Stomach (tissue), 9 donors: Measurements from ENCODE around the gene FBXO34. TPM values are rescaled to one million over a fixed set of nuclear protein-coding genes. Genes with fewer than 3 reads are reported as not detected.
A peak's percentile ranks its signal among the peaks of the same experiment; 100 is the strongest.

ENCODE experiments used
- DNase-seq, 2 donors: peaks; one replicate each; pipeline versions ENCODE4 v3.0.0 to v3.0.0-alpha.2; 2013 to 2019
- H3K27ac ChIP-seq, 5 donors: fragments of 200-600 bp in 4 of 5; sonication (generic) in 4 of 5; one replicate each; pipeline ENCODE4 v1.5.1; 2013 to 2019; ENCODE audit warnings: mild to moderate bottlenecking in 1 of 5, moderate library complexity in 1 of 5
- H3K27me3 ChIP-seq, 3 donors: fragments of 200-600 bp; sonication (generic); one replicate each; pipeline ENCODE4 v1.5.1; 2017 to 2019; ENCODE audit warnings: mixed run types in 1 of 3
- H3K36me3 ChIP-seq, 4 donors: fragments of 200-600 bp; sonication (generic); 1 replicate in 3 of 4; 2 replicates in 1 of 4; pipeline ENCODE4 v1.5.1; 2016 to 2019
- H3K4me1 ChIP-seq, 4 donors: fragments of 200-600 bp; sonication (generic); one replicate each; pipeline ENCODE4 v1.5.1; 2016 to 2019
- H3K4me3 ChIP-seq, 4 donors: fragments of 200-600 bp; sonication (generic) in 3 of 4; one replicate each; pipeline ENCODE4 v1.5.1; 2016 to 2019; ENCODE audit warnings: mild to moderate bottlenecking in 1 of 4
- H3K9me3 ChIP-seq, 4 donors: fragments of 200-600 bp; sonication (generic); one replicate each; pipeline ENCODE4 v1.5.1; 2016 to 2019
- CTCF ChIP-seq, 7 experiments: fragments of 450-650 bp in 4 of 7; fragments of 200-600 bp in 3 of 7; sonication (generic) in 3 of 7; IDR thresholded peaks; one replicate each; pipeline ENCODE4 v1.5.1; 2016 to 2019; ENCODE audit warnings: antibody characterized with exemption in 7 of 7, control low read depth in 2 of 7, mild to moderate bottlenecking in 1 of 7
- EP300 ChIP-seq: sonication (generic); formaldehyde crosslinking; IDR thresholded peaks from one replicate; pipeline ENCODE4 v1.6.1; 2017; ENCODE audit warnings: antibody characterized with exemption
- POLR2A ChIP-seq, 4 donors: fragments of 450-650 bp; IDR thresholded peaks; one replicate each; pipeline ENCODE4 v1.6.1; 2016; ENCODE audit warnings: antibody characterized with exemption in 4 of 4, control low read depth in 2 of 4, mild to moderate bottlenecking in 1 of 4, moderate library complexity in 1 of 4
- POLR2AphosphoS5 ChIP-seq, 3 donors: sonication (generic); formaldehyde crosslinking; IDR thresholded peaks; one replicate each; pipeline ENCODE4 v1.6.1; 2016; ENCODE audit warnings: antibody characterized with exemption in 3 of 3
- WGBS, 5 donors: extraction: QIAGEN DNeasy Blood & Tissue Kit in 3 of 5; methylation state at CpG; one replicate each; pipeline versions ENCODE4 v1.1.5 to v1.1.7; 2013 to 2018; 5-methylcytosine and 5-hydroxymethylcytosine counted together
- intact Hi-C: fragments of 100-400 bp; cut with DNase I; formaldehyde crosslinking; loops from one replicate; pipeline ENCODE4 v1.15.1; 2023; ENCODE audit warnings: low total_unique reads
- polyA plus RNA-seq, 3 donors: library from polyadenylated mRNA; stranded (reverse); fragments of 200-250 nt; gene quantifications; one replicate each; pipeline ENCODE4 v1.2.3, GENCODE V29; 2013
- total RNA-seq, 5 donors: library from RNA; depleted of rRNA; stranded (reverse); fragments of >200 nt; gene quantifications; one replicate each; pipeline versions ENCODE4 v1.1.0 to v1.2.3, GENCODE V29; 2014 to 2016
- donor health status: healthy with polysubstance abuse.
- donor health status: Bipolar disorder and iron deficiency.
- donor health status: healthy.

Gene FBXO34
- total and polyA plus RNA-seq, 8 donors, result 6.7 to 55.0 (median 27.2) TPM

DNA sequence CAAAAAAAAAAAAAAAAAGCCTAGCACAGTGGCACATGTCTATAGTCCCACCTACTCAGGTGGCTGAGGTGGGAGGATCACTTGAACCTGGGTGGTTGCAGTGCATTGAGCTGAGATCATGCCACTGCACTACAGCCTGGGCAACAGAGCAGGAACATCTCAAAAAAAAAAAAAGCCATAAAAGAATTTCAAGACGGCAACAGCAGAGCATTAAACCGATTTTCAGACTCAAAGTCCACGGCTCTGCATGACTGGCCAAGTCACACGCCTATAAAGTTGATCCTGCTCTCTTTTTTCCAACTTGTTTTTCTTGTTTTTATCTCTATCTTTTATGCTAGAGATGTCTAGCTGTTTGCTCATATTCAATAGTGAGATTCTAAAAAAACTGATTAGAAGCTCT lies 45.3 kb downstream of the FBXO34 start:
- Histone ChIP-seq H3K9me3 (peaks cover 10 to 14% (median 12%) of the 10 kb centered on the region in 4 donors), H3K4me1 (peaks cover 0 to 23% (median 5%) of the 10 kb centered on the region in 4 donors), H3K27me3 (no peaks in the 10 kb centered on the region), H3K27ac (no peak overlapping the region), H3K36me3 (peaks cover 0 to 27% (median 14%) of the 10 kb centered on the region in 4 donors), H3K4me3 (no peak overlapping the region)
- TF ChIP-seq EP300 (no peak), POLR2AphosphoS5 (IDR thresholded peaks at IDR 0.05) (peak in 1 of 3 donors; percentile 13), CTCF (IDR thresholded peaks at IDR 0.05) (no peak)
- intact Hi-C loops, result no loop called here
- 33 to 70% (median 44%) methylated on average over 4 of the region's 4 CpGs for WGBS, 5 donors
- peak in 1 of 2 donors; percentile 71 for DNase-seq

DNA sequence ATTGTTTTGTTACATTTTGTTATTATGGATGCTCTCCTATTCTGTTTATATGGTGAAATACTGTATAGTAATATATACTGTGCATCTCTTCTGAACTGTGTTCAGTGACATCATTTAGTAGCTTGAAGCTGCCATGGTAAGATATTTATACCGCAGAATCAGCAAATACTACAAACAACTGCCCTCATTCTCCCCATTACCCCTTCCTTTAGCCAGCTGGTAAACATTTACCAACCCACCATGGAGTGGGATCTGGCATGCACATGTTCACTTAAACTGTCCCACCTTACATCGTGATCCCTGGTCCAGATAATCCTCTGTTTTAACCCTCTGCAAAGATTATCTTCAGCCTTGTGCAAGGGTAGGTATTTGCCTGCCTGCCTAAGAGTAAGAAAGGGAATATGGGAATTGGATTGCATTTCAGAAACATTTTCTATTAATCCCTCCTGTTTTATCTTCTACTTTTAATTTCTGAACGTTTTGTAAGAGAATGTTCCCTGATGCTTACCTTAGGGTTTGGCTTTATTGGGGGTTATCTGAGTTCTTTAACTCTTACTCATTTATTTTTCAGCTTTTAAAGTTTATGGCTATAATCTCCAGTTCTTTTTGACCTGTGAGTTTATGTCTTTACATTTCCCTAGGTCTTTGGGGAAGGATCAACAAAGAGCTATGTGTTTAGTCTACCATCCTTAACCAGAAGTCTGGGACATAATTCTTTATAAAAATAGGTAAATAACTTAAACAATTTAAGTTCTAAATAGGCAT lies 46.5 kb downstream of the FBXO34 start:
- no peak overlapping the region for H3K4me3 ChIP-seq
- 45 to 53% (median 51%) methylated on average over 3 of the region's 3 CpGs for WGBS, 5 donors
- H3K4me1 ChIP-seq, result peaks cover 0 to 21% (median 4%) of the 10 kb centered on the region in 4 donors
- peaks cover 3 to 5% (median 4%) of the 10 kb centered on the region in 4 donors for H3K9me3 ChIP-seq
- TF ChIP-seq CTCF (IDR thresholded peaks at IDR 0.05), result no peak
- TF ChIP-seq POLR2AphosphoS5 (IDR thresholded peaks at IDR 0.05), result no peak
- no peak for TF ChIP-seq POLR2A (IDR thresholded peaks at IDR 0.05)
- TF ChIP-seq EP300, result no peak
- no peak overlapping the region for H3K27ac ChIP-seq
- H3K27me3 ChIP-seq, result no peaks in the 10 kb centered on the region
- DNase-seq, result no peak
- intact Hi-C loops, result no loop called here
- H3K36me3 ChIP-seq, result peaks cover 0 to 20% (median 10%) of the 10 kb centered on the region in 4 donors

GRCh38 chr14:55318694-55319093 lies 47.5 kb downstream of the FBXO34 start:
- H3K9me3 ChIP-seq, result no peaks in the 10 kb centered on the region
- H3K27ac ChIP-seq, result no peak overlapping the region
- no peak overlapping the region for H3K4me3 ChIP-seq
- no peak for DNase-seq
- WGBS, 5 donors, result 82 to 100% (median 100%) methylated on average over 1 of the region's 1 CpG
- H3K27me3 ChIP-seq, result no peaks in the 10 kb centered on the region
- H3K36me3 ChIP-seq, result peaks cover 0 to 14% (median 7%) of the 10 kb centered on the region in 4 donors
- TF ChIP-seq CTCF (IDR thresholded peaks at IDR 0.05), result no peak
- no peak for TF ChIP-seq POLR2A (IDR thresholded peaks at IDR 0.05)
- no peak for TF ChIP-seq EP300
- TF ChIP-seq POLR2AphosphoS5 (IDR thresholded peaks at IDR 0.05), result no peak
- peaks cover 0 to 21% (median 4%) of the 10 kb centered on the region in 4 donors for H3K4me1 ChIP-seq
- intact Hi-C loops, result no loop called here

DNA sequence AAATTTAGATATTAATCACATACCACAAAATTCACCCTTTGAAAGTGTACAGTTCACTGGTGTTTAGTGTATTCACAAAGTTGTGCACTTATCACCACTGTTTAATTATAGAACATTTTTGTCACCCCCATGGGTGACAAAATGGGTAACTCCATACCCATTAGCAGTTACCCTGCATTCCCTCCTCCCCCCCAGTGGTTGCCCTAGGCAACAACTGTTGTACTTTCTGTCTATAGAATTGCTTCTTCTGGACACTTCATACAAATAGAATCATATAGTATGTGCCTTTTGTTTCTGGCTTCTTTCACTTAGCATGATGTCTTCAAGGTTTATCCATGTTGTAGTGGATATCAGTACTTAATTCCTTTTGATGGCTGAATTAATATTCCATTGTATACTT lies 52.7 kb downstream of the FBXO34 start:
- Histone ChIP-seq H3K4me1 (peaks cover 0 to 8% (median 3%) of the 10 kb centered on the region in 4 donors), H3K27me3 (no peaks in the 10 kb centered on the region), H3K4me3 (no peak overlapping the region), H3K36me3 (no peaks in the 10 kb centered on the region), H3K27ac (no peak overlapping the region), H3K9me3 (no peaks in the 10 kb centered on the region)
- no peak for DNase-seq
- TF ChIP-seq EP300, result no peak
- TF ChIP-seq POLR2A (IDR thresholded peaks at IDR 0.05), result no peak
- no peak for TF ChIP-seq POLR2AphosphoS5 (IDR thresholded peaks at IDR 0.05)
- no peak for TF ChIP-seq CTCF (IDR thresholded peaks at IDR 0.05)
- intact Hi-C loops, result no loop called here
